Endothelial cell of umbilical vein (primary cell): ENCODE data around the gene SPP2. TPM values are rescaled to one million over a fixed set of nuclear protein-coding genes. Genes with fewer than 3 reads are reported as not detected.

Source experiments
- BruUV-seq: library from RNA; stranded (reverse); fragments of 400-500 nt; replicated peaks from 2 replicates; lab custom pipeline; 2021; lab: Mats Ljungman, UMichigan
- CTCF ChIA-PET: fragments of 300-600, 350-600 bp; sonication (Branson Sonifier 250); formaldehyde crosslinking; loops from one replicate; lab custom pipeline; 2021; ENCODE audit warnings: antibody characterized with exemption, inconsistent platforms; lab: Charles Lee
- POLR2A ChIA-PET: fragments of 300-600, 350-600 bp; sonication (Branson Sonifier 250); formaldehyde crosslinking; loops from one replicate; lab custom pipeline; 2021; ENCODE audit warnings: antibody characterized with exemption, inconsistent platforms; lab: Charles Lee
- DNase-seq: peaks from one replicate; pipeline ENCODE4 v3.0.0-alpha.2; 2011; ENCODE audit warnings: low read depth, low spot score
- FAIRE-seq: peaks from 2 replicates; lab custom pipeline; 2011; peaks lifted over from hg19 to GRCh38; lab: Jason Lieb, UNC
- H2AFZ ChIP-seq: 2 replicates; pipeline ENCODE4 v1.6.0; 2012; ENCODE audit warnings: low read depth, low read length, control low read depth, inconsistent platforms
- H3K27ac ChIP-seq: 2 replicates; pipeline ENCODE4 v1.5.1; 2011; ENCODE audit warnings: low read depth, mild to moderate bottlenecking, control low read depth, low read length, moderate library complexity; ENCODE audit not compliant: insufficient read depth
- H3K27me3 ChIP-seq, 2 experiments: 2 replicates each; pipeline versions ENCODE4 v1.6.0 to v1.6.1; 2011; ENCODE audit warnings: low read length in 2 of 2, mixed read lengths in 1 of 2; ENCODE audit not compliant: control insufficient read depth in 2 of 2, insufficient read depth in 2 of 2
- H3K36me3 ChIP-seq, 2 experiments: 2 replicates in 1 of 2; 3 replicates in 1 of 2; pipeline ENCODE4 v1.5.1; 2011; ENCODE audit warnings: low read length in 2 of 2, mild to moderate bottlenecking in 1 of 2, moderate library complexity in 1 of 2; ENCODE audit not compliant: control insufficient read depth in 2 of 2, insufficient read depth in 2 of 2; ENCODE audit errors: extremely low read depth in 1 of 2
- H3K4me1 ChIP-seq: 3 replicates; pipeline ENCODE4 v1.5.1; 2011; ENCODE audit warnings: mild to moderate bottlenecking, low read length; ENCODE audit not compliant: control insufficient read depth, insufficient read depth; ENCODE audit errors: extremely low read depth
- H3K4me2 ChIP-seq: 2 replicates; pipeline ENCODE4 v1.6.1; 2011; ENCODE audit warnings: low read length, control low read depth, mixed read lengths; ENCODE audit not compliant: insufficient read depth
- H3K4me3 ChIP-seq, 3 experiments: fragments of 200-600 bp in 1 of 3; sonication (generic), shearing (Covaris generic) in 1 of 3; replicated peaks in 1 of 3; 2 replicates each; pipeline ENCODE4 v1.5.1; 2011 to 2016; ENCODE audit warnings: control low read depth in 3 of 3, low read length in 3 of 3, mild to moderate bottlenecking in 2 of 3, inconsistent platforms in 1 of 3, low read depth in 1 of 3, moderate library complexity in 1 of 3; ENCODE audit not compliant: insufficient read depth in 1 of 3
- H3K79me2 ChIP-seq: 2 replicates; pipeline ENCODE4 v1.6.0; 2012; ENCODE audit warnings: low read length, inconsistent platforms; ENCODE audit not compliant: control insufficient read depth, insufficient read depth
- H3K9ac ChIP-seq: replicated peaks from 2 replicates; pipeline ENCODE3; 2011; ENCODE audit warnings: low read length, control low read depth; ENCODE audit not compliant: insufficient read depth; ENCODE audit errors: extremely low read depth
- H3K9me1 ChIP-seq: replicated peaks from 3 replicates; pipeline ENCODE4 v1.6.0; 2011; ENCODE audit warnings: mild to moderate bottlenecking, low read length; ENCODE audit not compliant: control insufficient read depth, insufficient read depth; ENCODE audit errors: extremely low read depth
- H3K9me3 ChIP-seq: replicated peaks from 2 replicates; pipeline ENCODE4 v1.5.1; 2012; ENCODE audit warnings: low read length, inconsistent platforms; ENCODE audit not compliant: control insufficient read depth, insufficient read depth
- H4K20me1 ChIP-seq: replicated peaks from 2 replicates; pipeline ENCODE3; 2011; ENCODE audit warnings: mild to moderate bottlenecking, low read length; ENCODE audit not compliant: control insufficient read depth, insufficient read depth; ENCODE audit errors: extremely low read depth
- CTCF ChIP-seq, 2 donors: IDR thresholded peaks; 1 replicate in 1 of 2; 2 replicates in 1 of 2; pipeline ENCODE4 v1.5.1; 2011; ENCODE audit warnings: low read length in 2 of 2, mild to moderate bottlenecking in 2 of 2, moderate library complexity in 2 of 2, control low read depth in 1 of 2, inconsistent platforms in 1 of 2, low read depth in 1 of 2; ENCODE audit not compliant: insufficient read depth in 1 of 2; ENCODE audit errors: extremely low read depth in 1 of 2
- EZH2 ChIP-seq: IDR thresholded peaks from 2 replicates; pipeline ENCODE4 v1.6.1; 2012; ENCODE audit warnings: borderline replicate concordance, low read depth, mild to moderate bottlenecking, moderate library complexity, low read length, inconsistent platforms; ENCODE audit not compliant: severe bottlenecking
- FOS ChIP-seq: IDR thresholded peaks from 2 replicates; pipeline ENCODE4 v1.6.1; 2011; ENCODE audit warnings: mild to moderate bottlenecking, low read length, moderate library complexity, borderline replicate concordance; ENCODE audit not compliant: insufficient read depth
- GATA2 ChIP-seq: IDR thresholded peaks from 2 replicates; pipeline ENCODE4 v1.7.0; 2011; ENCODE audit warnings: low read depth, mild to moderate bottlenecking, moderate library complexity, mixed read lengths, low read length; ENCODE audit not compliant: insufficient read length, insufficient read depth
- JUN ChIP-seq: IDR thresholded peaks from 2 replicates; pipeline ENCODE4 v1.6.1; 2011; ENCODE audit warnings: borderline replicate concordance, low read depth; ENCODE audit not compliant: insufficient read length, insufficient read depth
- MAX ChIP-seq: IDR thresholded peaks from 2 replicates; pipeline ENCODE4 v1.6.1; 2011; ENCODE audit not compliant: insufficient read depth, insufficient read length
- MYC ChIP-seq: IDR thresholded peaks from one replicate; pipeline ENCODE4 v1.6.1; 2011; ENCODE audit warnings: mild to moderate bottlenecking, low read depth, low read length
- POLR2A ChIP-seq: IDR thresholded peaks from 2 replicates; pipeline ENCODE4 v1.6.1; 2012; ENCODE audit warnings: low read depth, mild to moderate bottlenecking, control low read depth, low read length
- POLR2AphosphoS5 ChIP-seq: IDR thresholded peaks from 2 replicates; pipeline ENCODE4 v1.6.1; 2012; ENCODE audit warnings: low read depth, mild to moderate bottlenecking, control low read depth, low read length, moderate library complexity; ENCODE audit not compliant: insufficient read depth
- dilution Hi-C: fragments of 300-500 bp; cut with MboI; formaldehyde crosslinking; loops from one replicate; pipeline ENCODE4 v1.15.0; 2019; ENCODE audit warnings: low sequenced_read_pairs; ENCODE audit not compliant: extremely low pct_ligation_motif_present
- intact Hi-C: fragments of 100-400 bp; cut with micrococcal nuclease; formaldehyde crosslinking; loops from one replicate; pipeline ENCODE4 v1.10.0; 2022
- polyA plus RNA-seq, 4 experiments: library from polyadenylated mRNA; depleted of rRNA in 3 of 4; stranded (reverse) in 3 of 4; unstranded in 1 of 4; fragments of >200 nt; gene quantifications; 2 replicates each; pipeline versions ENCODE4 v1.2.1 to v1.2.3, GENCODE V29; 2011 to 2012; ENCODE audit warnings: missing spikeins in 1 of 4
- total RNA-seq: library from RNA; stranded (reverse); gene quantifications from 2 replicates; pipeline ENCODE4 v1.2.3, GENCODE V29; 2021

Gene SPP2
- total and polyA plus RNA-seq, 2 donors (not counting 3 experiments of a cell fraction or from before 2014, with no cell fraction given): not detected

- Histone ChIP-seq H3K9ac (no peak overlapping the region), H3K79me2 (no peaks in the 10 kb centered on the region), H3K27me3 (no peaks in the 10 kb centered on the region), H3K4me1 (no peaks in the 10 kb centered on the region), H3K27ac (no peak overlapping the region), H3K9me1 (no peaks in the 10 kb centered on the region), H3K9me3 (no peaks in the 10 kb centered on the region), H3K36me3 (no peaks in the 10 kb centered on the region), H3K4me3 (no peak overlapping the region), H3K4me2 (no peak overlapping the region), H2AFZ (no peak overlapping the region), H4K20me1 (no peaks in the 10 kb centered on the region)
- TF ChIP-seq FOS: no peak
- no peak for TF ChIP-seq MAX
- no peak for TF ChIP-seq POLR2A
- TF ChIP-seq CTCF (IDR thresholded peaks at IDR 0.05; ENCODE audit: extremely low read depth in 1 of 2, insufficient read depth in 1 of 2, low read depth in 1 of 2, low read length in 2 of 2): no peak
- no peak for TF ChIP-seq JUN
- no peak for TF ChIP-seq GATA2
- no peak for TF ChIP-seq MYC
- no peak for TF ChIP-seq POLR2AphosphoS5
- no peak for TF ChIP-seq EZH2
- POLR2A ChIA-PET: no interaction called here
- no peak for DNase-seq
- FAIRE-seq: no peak
- BruUV-seq: no TSS peak
- intact Hi-C loops: no loop called here
- CTCF ChIA-PET: no interaction called here
- dilution Hi-C loops: no loop called here
These were observed 27.6 kb downstream of the SPP2 start for GRCh38 chr2:234078129-234078528.
